Stimulated activated CD4-positive, alpha-beta T cell treated with anti-CD3 and anti-CD28 coated beads, Interleukin-15, amount 100 ng/mL, for 24 hours (primary cell): Measurements from ENCODE around the gene WBP1.
A peak's percentile ranks its signal among the peaks of the same experiment; 100 is the strongest.
"Not testable (repeated sequence)": the region's sequence is repeated elsewhere in the genome, so short reads cannot be mapped to it uniquely, and the experiment has no call there.

ENCODE experiments used
- DNase-seq: peaks from one replicate; pipeline ENCODE4 v3.0.0-alpha.2; 2020

WBP1 gene

DNA sequence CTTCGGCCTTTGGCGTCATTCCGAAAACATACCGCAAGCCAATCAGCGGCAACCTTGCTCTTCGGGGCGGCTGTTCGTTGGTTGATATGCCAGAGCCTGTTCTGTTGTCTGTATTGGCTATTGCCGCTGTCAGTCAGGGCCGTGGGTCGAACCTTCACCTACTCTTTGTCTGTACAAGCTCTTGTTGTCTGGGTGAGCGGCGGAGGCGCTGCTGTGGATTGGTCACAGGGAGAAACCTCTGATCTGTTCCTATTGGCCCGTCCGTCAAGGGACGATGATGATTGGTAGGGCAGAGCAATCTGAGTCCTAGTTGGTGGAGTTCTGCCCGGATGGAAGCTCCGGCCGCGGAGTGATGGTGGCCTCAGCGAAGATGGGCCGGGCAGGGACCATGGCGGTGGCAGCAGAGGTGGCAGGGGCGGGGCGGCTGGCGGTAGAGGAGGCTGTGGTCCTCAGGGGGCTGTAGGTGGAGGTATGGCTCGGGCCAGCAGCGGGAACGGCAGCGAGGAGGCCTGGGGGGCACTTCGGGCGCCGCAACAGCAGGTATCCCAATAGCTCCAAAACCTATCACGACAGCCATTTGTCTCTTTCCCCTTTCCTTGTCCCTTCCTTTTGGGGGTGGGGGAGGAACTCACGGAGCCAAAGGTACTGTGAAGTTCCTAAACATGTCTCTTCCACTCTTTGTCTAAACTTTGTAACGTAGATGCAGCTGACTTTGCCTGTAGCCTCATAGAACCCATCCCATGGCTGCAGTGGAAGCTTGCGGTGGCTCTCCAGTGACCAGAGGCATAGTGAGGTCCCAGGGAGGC is at the start of gene WBP1:
WBP1 (plus strand) TSS at position 307 of the 806 bp plus-strand sequence; CDS start at position 472, 165 bp downstream.
- DNase-seq = peak; percentile 99

DNA sequence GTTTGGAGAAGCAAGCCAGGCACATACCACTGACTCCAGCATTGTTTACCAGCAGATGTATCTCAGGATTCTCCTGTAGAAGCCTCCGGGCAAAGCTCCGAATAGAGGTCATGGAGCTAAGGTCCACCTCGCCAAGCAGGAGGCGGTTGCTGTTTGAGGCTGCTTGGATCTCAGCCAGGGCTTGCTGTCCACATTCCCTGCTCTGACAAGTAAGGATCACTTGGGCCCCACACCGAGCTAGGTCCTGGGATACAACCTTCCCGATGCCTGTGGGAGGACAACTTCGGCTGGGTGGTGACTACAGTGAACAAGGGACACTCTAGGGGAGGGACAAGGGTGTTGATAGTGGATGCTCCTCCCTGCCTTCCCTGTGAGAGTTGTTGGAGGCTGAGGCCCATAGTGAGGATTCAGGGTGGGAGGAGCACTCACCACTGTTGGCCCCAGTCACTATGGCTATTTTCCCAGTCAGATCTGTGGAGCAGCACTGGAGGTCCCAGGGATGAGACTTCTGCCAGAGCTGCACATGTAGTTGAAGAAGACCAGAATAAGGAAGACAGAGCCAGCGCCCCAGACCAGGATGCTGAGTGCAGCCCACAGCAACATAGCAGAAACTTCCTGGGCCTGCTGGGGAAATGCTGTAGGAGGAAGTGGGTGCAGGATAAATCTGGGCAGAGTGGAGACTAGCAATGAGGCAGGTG is 45.1 kb upstream of the WBP1 start:
- DNase-seq = no peak

DNA sequence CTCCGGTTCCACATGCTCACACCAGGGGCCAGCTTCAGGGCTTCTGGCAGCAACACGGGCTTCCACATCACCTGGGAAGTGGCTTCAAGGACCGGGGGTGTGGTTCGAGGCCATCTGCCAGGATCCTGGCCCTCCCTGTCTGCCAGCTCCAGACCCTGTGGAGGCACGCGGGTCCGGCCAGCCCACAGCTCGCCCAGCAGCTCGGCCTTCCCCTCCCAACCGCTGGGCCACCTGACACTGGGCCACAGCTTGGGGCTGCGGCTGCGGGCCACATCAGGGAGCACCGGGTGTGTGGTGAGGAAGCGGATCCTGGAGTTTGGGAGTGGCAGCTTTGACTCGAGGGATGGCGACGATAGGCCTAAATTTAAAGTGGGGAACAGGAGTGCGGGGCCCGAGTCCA is 43.8 kb upstream of the WBP1 start:
- no peak for DNase-seq

DNA sequence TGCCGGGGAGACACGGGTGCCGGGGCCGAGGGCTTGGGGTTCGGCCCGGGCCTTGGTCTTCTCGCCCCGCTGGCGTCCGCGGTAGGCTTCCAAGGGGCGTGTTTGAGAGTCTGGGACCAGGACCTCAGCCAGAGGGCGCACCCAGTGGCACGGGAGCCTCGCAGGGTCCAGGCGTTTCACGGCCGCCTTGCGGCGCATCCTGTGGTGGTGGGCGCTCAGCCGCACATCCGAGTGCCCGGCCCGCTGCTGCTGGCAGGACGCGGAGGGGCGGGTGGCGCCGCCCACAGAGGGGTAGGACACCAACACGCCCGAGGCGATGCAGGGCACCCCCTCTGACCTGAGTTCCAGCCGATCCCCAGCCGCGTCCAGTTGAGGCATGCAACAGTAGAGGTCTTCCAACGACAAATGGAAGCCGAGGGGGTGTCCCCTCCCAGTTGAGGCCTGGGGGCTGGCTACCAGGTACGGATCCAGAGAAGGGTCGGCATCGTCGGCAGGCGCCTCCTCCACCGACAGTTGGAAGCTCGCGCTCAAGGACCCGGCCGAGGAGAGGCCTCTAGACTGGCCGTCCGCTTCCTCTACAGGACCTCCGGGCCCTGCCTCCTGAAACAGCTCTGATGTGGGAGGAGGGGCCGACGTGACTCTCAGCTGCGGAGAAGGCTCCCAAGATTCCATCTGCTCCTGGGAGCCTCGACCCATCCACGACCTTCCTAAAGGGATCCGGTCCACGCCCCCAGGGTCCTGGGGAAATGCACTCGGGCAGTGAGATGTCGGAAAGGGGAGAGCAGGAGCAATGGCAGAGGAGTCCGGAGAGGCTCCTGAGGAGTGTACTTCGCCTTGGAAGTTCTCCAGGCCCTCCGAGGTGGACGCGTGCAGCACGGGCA is 43.1 kb upstream of the WBP1 start:
- peak; percentile 35 for DNase-seq

DNA sequence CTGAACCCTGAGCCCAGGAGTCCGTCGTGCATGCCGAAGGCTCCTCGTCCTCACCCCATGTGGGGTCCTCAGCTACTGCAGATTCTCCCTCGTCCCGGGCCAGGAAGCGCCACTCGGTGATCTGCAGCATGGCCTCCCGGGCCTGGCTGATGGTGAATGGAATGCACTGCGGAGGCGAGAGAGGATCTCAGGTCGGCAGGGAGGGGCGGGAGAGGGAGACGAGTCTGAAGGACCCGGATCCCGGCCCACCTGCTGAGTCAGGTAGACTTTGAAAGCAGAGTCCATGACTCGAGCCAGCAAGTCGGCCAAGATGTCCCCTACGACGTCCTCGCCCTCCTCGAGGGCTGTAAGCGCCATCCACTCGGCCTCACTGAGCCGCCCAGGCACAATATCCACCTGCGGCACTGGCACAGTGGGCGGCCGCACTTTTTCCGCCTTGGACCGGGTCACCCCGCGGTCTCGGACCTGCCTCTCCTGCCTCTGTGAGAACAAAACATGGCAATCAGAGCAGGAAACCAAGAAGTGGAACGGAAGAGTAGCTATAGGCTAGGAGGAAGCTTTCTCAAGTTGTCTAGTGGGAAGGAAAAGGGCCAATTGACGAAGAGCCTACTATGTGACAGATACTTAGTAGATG is 42.4 kb upstream of the WBP1 start:
- DNase-seq = no peak

DNA sequence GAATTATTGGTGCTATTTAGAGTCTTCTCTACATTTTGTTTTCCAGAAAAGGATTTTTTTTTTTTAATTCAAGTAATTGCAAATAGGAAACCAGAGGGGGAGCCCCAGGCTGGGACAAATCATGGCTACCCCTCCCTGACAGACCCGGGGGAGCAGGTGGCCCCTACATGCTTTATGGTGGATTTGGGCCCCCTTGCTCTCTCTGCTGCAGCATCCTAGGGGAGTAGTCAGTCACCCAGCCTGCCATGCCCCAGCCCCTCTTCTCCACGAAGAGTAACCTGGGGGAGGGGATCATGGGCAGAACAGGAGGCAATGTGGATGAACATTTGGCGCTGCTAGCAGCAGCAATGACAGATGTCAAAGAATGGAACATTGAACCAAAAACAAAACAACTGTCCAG is 41.5 kb upstream of the WBP1 start:
- no peak for DNase-seq

DNA sequence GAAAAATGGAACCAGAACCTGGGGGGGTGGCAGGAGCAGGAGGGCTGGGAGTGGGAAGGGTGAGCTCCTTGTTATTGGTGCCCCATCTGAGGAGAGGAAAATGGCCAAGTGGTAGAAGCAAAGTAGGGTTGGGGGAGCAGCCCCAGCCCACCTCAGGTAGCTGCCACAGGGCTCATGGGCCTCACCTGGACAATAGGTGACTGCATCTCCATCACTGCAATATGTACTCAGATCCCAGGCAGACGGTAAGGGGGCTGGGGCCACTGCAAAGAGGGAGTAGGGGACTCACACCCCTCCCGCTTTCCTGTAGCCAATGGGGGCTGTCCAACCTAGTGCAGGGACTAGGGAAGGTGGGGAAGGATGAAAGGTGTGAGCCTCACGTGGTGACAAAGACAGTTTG is 41.0 kb upstream of the WBP1 start:
- no peak for DNase-seq

DNA sequence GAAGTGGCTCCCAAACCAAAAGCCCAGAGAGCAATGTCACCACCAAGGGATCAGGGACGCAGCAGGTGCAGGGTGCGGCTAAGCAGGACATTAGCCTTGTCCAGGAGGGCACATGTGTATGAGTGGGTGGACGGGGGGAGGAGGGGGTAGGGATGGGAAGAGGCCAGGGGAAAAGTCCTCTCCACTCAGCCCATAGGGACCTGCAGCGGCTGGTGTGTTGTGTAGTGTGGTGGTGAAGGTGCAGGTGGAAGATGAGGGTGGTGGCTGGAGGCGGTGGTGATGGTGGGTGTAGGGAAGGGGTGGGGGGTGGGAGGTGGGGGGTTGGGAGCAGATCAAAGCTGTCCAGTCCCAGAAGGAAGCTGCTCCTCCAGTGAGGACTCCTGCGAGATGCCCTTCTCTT is 40.5 kb upstream of the WBP1 start:
- DNase-seq = no peak

DNA sequence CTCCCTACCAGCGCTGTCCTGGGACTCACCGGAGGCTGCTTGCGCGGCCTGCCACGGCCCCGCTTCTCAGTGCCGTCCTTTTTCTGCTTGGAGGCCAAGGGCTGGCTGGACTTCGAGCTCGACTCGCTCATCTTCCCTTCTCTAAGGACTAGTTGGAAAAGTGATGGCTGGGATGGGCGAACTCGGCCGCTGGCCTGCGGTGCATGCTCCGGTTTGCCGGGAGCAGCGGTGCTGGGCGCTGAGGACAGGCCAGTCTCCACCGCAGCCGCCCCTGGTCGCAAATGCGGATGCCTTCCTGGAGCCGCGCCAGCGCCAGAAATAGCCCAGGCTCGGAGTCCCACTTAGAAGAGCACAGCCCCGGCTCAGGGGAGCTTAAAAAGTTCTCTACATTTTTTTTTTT is 39.9 kb upstream of the WBP1 start:
- no peak for DNase-seq

DNA sequence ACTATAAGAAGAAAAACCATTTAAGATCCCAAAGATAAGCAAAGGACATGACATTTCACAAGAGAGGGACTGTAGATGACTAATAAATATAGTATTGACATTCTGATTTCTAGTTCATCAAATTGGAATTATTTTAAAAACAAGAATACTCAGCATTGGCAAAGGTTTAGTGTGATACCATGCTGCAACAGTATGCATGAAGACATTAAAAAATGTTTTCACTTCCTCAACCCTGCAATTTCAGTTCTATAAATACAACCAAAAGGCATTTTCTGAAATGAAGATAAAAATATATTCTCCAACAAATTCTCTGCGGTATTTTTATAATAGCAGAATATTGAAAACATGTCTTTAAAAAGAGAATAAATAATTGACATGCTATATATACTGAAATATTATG is 38.9 kb upstream of the WBP1 start:
- no peak for DNase-seq

DNA sequence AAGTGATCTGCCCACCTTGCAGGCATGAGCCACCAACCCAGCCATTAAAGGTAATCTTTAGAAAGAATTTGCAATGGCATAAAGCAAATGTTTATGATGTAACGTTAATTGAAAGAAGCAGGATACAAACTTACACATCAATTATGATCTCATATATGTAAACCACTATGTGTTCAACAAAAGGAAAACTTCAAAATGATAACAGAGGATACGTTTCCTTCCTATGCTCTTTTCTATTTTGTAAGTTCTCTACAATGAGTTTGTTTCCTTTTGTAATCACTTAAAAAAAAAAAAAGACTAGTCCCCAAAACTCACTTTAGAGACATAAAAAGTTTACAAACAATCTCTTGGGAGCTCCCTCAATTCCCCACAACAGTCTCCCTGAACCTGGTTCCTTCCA is 38.2 kb upstream of the WBP1 start:
- no peak for DNase-seq

DNA sequence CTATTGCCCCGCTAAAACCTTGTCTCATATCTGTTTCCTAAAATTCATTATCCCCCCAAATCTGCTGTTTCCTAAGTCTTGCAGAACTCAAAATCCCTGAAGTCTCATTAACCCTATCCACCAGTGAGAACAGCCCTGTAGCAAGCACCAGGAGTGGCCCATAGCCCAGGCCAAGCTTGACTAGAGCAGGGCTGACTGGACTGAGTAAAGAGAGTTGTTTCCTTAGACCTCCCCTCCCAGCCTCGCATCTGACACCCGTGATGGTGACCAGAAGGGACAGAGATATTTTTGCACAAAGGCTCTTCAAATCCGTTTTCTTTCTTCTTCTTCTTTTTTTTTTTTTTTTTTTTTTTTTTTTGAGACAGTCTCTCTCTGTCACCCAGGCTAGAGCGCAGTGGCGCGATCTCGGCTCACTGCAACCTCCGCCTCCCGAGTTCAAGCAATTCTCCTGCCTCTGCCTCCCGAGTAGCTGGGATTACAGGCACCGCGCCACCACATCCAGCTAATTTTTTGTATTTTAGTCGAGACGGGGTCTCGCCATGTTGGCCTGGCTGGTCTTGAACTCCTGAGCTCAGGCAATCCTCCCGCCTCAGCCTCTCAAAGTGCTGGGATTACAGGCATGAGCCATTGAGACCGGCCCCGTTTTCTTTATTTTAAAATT is 37.7 kb upstream of the WBP1 start:
- not testable (repeated sequence) for DNase-seq

DNA sequence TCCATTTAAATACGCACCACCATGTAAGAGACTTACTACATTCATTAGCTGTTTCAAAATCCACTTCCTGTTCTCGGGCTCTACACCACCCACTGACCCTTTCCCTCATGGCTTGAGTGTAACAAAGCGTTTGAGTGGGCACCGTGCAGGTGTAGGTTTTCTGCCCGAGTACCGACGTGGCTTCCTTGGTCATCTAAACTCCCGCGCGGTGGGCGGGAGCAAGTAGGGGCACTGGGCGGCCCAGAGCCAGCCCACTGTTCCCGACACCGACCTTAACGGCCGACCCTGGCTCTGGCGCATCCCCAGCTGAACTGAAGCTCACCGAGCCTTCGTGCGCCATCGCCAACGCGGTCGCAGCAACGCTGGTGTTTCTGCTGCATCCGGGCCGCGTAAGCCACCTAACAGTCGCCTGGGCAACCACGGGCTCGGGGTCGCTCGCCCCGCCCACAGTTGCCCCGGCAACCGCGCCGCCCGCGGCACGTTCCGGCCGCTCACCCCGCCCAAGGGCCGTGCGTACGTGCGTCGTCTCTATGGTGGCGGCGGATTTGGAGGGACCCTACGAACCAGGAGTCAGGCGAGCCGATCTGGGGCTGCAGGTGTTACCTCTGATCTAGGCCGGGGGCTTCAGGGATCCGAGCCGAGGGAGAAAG is 36.9 kb upstream of the WBP1 start, which contains the start of the genes C2orf81 and WDR54:
C2orf81 (minus strand) TSS at position 399 of the 650 bp plus-strand sequence; CDS start at position 340, 59 bp downstream.
WDR54 (plus strand) TSS at position 510 of the 650 bp plus-strand sequence. CDS start 424 bp downstream, outside the sequence.
- DNase-seq = peak; percentile 97

DNA sequence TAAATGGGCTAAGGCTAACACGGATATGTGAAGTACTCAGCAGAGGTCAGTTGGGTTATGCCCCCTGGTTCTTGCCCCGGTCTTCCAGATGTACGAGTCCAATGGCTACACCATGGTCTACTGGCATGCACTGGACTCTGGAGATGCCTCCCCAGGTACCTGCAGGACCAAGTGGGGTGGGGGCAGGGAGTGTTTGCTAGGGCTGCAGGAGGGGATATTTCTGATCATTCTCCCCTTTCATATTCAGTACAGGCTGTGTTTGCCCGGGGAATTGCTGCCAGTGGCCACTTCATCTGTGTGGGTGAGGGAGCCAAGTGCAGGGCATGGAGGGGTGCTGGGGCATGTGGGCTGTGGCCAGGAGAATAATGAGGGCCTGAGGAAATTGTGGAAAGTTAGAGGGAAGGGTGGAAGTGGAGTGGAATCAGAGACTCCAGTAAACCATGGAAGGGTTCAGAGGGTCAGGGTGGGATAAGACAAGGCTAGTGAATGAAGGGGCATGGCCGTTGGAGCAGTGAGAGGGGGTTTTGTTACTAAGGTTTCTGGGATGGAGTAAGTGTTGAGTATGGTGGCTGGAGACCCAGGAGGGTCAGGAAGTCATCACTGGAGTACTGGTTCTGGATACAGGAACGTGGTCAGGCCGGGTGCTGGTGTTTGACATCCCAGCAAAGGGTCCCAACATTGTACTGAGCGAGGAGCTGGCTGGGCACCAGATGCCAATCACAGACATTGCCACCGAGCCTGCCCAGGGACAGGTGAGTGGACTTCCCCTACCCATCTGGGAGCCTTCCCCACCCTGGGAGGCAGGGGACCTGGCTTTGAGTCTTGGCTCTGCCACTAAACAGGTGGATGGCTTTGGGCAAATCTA is 34.8 kb upstream of the WBP1 start:
- DNase-seq = no peak

DNA sequence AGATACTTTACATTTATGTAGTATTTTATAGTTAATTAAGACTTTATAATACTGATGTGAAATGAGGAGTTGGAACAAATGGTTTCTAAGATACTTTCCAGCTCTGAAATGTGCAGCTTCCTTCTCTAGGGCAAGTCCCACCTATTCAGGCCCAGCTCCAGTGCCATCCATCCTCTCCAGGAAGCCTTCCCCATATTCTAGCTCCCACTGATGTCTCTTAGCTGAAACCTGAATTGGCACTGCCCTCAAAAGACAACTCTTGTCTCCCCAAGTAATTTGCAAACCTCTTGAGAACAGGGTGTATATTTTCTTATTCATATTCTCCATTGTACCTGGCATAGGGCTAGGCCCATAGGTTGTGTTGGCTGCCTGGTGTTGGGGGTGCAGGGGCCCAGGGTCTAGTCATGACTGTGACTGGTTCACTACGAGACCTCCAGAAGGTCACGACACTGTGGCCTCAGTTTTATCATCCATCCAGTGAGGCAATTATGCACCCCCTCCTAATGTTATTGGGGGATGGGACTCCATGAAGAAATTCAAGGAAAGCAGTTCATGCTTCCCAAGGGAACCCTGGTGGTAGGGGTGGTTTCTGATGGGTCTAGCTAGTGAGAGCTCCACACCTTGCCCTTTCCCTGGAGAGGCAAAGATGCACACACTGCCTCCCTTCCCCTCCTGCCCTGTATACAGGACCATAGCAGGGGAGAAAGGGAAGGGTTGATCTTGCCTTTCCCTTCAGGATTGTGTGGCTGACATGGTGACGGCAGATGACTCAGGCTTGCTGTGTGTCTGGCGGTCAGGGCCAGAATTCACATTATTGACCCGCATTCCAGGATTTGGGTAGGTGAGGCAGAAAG is 33.9 kb upstream of the WBP1 start:
- DNase-seq = no peak

DNA sequence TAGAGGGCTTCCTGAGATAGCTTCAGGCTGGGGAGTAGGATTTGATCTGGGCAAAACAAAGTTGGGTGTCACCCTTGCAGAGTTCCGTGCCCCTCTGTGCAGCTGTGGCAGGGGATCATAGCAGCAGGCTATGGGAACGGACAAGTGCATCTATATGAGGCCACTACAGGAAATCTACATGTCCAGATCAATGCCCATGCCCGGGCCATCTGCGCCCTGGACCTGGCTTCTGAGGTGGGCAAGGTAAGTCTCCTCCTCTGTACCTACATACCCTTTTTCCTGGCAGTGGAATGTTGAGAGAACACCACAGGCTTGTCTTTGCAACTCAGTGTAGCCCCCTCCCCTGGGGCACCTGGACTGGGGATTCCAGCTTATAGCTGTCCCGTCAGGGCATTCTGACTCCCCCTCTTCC is 33.2 kb upstream of the WBP1 start:
- DNase-seq = no peak

DNA sequence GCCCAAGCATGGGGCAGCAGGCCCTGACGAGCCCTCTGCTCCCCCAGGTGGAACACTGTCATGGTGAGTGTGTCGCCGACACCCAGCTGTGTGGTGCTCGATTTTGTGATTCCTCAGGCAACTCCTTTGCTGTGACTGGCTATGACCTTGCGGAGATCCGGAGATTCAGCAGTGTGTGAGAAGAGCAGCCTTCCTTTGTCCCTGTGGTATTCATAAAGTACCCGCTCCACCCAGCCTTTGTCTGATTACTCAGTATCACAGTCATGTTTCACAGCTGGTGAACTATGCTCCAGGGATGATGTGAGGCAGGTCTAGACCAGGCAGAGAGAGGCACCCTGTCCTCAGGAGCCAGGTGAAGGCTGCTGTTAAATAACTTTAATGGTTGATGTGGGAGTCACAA is 32.7 kb upstream of the WBP1 start:
- DNase-seq = no peak

DNA sequence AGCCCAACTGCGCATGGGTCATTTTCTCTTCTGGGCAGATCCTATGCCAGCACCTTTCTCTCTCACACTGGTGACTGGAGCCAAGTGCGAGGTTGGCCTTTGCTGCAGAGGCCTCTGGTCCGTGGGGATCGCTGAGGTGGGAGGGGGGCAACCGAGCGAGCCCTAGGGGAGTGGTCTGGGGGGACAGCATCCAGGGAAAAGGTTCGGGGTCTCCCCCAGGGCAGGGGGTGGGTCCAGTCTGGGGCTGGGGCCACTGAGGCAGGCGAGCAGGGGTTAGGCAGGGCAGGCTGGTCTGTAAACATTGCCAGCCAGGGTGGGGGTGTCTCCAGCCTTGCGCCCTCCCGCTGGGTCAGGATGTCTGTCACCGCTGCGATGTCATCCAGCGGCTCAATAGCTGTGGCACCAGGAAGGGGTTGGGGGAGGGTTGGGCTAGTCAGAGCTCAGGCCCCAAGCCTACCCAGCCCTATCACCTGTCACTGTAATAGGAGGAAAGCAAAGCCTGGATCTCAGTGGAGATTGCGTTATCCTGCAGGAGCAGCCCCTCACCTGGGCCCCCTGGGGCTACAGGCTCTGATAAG is 32.0 kb upstream of the WBP1 start:
- DNase-seq = no peak

DNA sequence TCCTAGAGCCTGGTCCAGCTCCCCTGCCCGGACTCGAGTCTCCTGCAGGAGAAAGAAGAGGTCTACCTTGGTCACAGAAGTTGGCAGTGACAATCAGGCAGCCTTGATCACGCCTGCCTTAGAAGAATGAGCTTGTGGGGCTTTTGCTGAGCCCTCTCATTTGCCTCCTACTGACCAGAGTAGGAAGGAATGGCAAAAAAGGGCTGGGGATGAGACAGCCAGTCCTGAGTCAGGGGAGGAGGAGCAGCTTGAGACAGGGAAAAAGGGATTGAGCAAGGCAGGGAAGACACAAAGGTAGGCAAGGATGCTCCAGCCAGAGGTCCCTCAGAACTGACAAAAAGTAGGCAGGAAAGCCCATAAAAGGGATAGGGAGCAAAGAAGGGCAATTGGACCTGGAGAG is 30.7 kb upstream of the WBP1 start:
- no peak for DNase-seq
